ENCODE data around the gene POLD2. TPM values are rescaled to one million over a fixed set of nuclear protein-coding genes. Genes with fewer than 3 reads are reported as not detected.

The POLD2 gene
- polyA plus RNA-seq, 1 donor from 2014 or later: 79.5 TPM

- H2AFZ ChIP-seq (ENCODE audit: low read depth, low read length): no peak overlapping the region
- TF ChIP-seq EP300 (conservative IDR thresholded peaks at IDR 0.05; ENCODE audit: poor library complexity, severe bottlenecking) (no peak), RAD21 (conservative IDR thresholded peaks at IDR 0.05) (no peak), POLR2AphosphoS5 (IDR thresholded peaks at IDR 0.05) (no peak), REST (IDR thresholded peaks at IDR 0.05; ENCODE audit: borderline replicate concordance) (no peak), MXI1 (conservative IDR thresholded peaks at IDR 0.05; ENCODE audit: poor library complexity, severe bottlenecking) (no peak), CTCF (IDR thresholded peaks at IDR 0.05; ENCODE audit: poor library complexity, severe bottlenecking) (no peak), TAF1 (IDR thresholded peaks at IDR 0.05; ENCODE audit: low read depth) (no peak), EZH2 (IDR thresholded peaks at IDR 0.05; ENCODE audit: borderline replicate concordance, insufficient read depth, low read length, poor library complexity, severe bottlenecking) (no peak), SMC3 (conservative IDR thresholded peaks at IDR 0.05; ENCODE audit: poor library complexity) (no peak)
- no peak overlapping the region for H3K4me3 ChIP-seq (ENCODE audit: low read length)
- no peaks in the 10 kb centered on the region for H3K9me2 ChIP-seq (ENCODE audit: insufficient read depth, low read length)
- no peaks in the 10 kb centered on the region for H4K20me1 ChIP-seq (ENCODE audit: insufficient read depth)
- no peaks in the 10 kb centered on the region for H3K36me3 ChIP-seq (ENCODE audit: insufficient read depth, low read length)
- no peaks in the 10 kb centered on the region for H3K9me3 ChIP-seq (ENCODE audit: low read length)
- no peak overlapping the region for H3K27ac ChIP-seq (ENCODE audit: low read length)
- no peaks in the 10 kb centered on the region for H3K79me2 ChIP-seq (replicated peaks; ENCODE audit: insufficient read depth, low read length)
- no peaks in the 10 kb centered on the region for H3F3A ChIP-seq (ENCODE audit: insufficient read depth, low read length, poor library complexity, severe bottlenecking)
- H3K4me2 ChIP-seq (ENCODE audit: low read length): no peak overlapping the region
- no peak overlapping the region for H3K9ac ChIP-seq (ENCODE audit: low read length)
- H3K27me3 ChIP-seq (ENCODE audit: insufficient read depth, low read depth, low read length): no peaks in the 10 kb centered on the region
Observed at GRCh38 chr7:44134943-44135628, 11.7 kb upstream of the POLD2 start.

- no peak for TF ChIP-seq RAD21 (conservative IDR thresholded peaks at IDR 0.05)
- no peak for TF ChIP-seq CTCF (IDR thresholded peaks at IDR 0.05; ENCODE audit: poor library complexity, severe bottlenecking)
- no peak for TF ChIP-seq TAF1 (IDR thresholded peaks at IDR 0.05; ENCODE audit: low read depth)
- TF ChIP-seq SMC3 (conservative IDR thresholded peaks at IDR 0.05; ENCODE audit: poor library complexity): no peak
- no peak for TF ChIP-seq POLR2AphosphoS5 (IDR thresholded peaks at IDR 0.05)
- TF ChIP-seq EZH2 (IDR thresholded peaks at IDR 0.05; ENCODE audit: borderline replicate concordance, insufficient read depth, low read length, poor library complexity, severe bottlenecking): no peak
- TF ChIP-seq REST (IDR thresholded peaks at IDR 0.05; ENCODE audit: borderline replicate concordance): no peak
- TF ChIP-seq EP300 (conservative IDR thresholded peaks at IDR 0.05; ENCODE audit: poor library complexity, severe bottlenecking): no peak
- no peak for TF ChIP-seq MXI1 (conservative IDR thresholded peaks at IDR 0.05; ENCODE audit: poor library complexity, severe bottlenecking)
- Histone ChIP-seq H3F3A (ENCODE audit: insufficient read depth, low read length, poor library complexity, severe bottlenecking) (no peaks in the 10 kb centered on the region), H3K36me3 (ENCODE audit: insufficient read depth, low read length) (no peaks in the 10 kb centered on the region), H3K9ac (ENCODE audit: low read length) (no peak overlapping the region), H3K4me2 (ENCODE audit: low read length) (no peak overlapping the region), H3K27ac (ENCODE audit: low read length) (no peak overlapping the region), H3K9me3 (ENCODE audit: low read length) (no peaks in the 10 kb centered on the region), H3K27me3 (ENCODE audit: insufficient read depth, low read depth, low read length) (no peaks in the 10 kb centered on the region), H4K20me1 (ENCODE audit: insufficient read depth) (no peaks in the 10 kb centered on the region), H3K4me3 (ENCODE audit: low read length) (no peak overlapping the region), H3K79me2 (replicated peaks; ENCODE audit: insufficient read depth, low read length) (no peaks in the 10 kb centered on the region), H2AFZ (ENCODE audit: low read depth, low read length) (no peak overlapping the region), H3K9me2 (ENCODE audit: insufficient read depth, low read length) (no peaks in the 10 kb centered on the region)
Observed at GRCh38 chr7:44133295-44133694, 9.9 kb upstream of the POLD2 start.
